OCI-LY7 (cell line): ENCODE measurements around the gene MTUS2. TPM values are rescaled to one million over a fixed set of nuclear protein-coding genes. Genes with fewer than 3 reads are reported as not detected.

Source experiments
- BruUV-seq: library from RNA; stranded (reverse); fragments of 400-500 nt; replicated peaks from 2 replicates; lab custom pipeline; 2021; lab: Mats Ljungman, UMichigan
- CTCF ChIA-PET: fragments of 300-600 bp; sonication (Branson Sonifier 250); formaldehyde crosslinking; loops from one replicate; lab custom pipeline; 2022; ENCODE audit warnings: antibody characterized with exemption; ENCODE audit not compliant: unreplicated experiment; lab: Charles Lee
- POLR2A ChIA-PET: fragments of 300-600 bp; sonication (Branson Sonifier 250); formaldehyde crosslinking; loops from one replicate; lab custom pipeline; 2022; ENCODE audit warnings: antibody characterized with exemption; lab: Charles Lee
- DNase-seq: peaks from one replicate; pipeline ENCODE4 v3.0.0-alpha.2; 2015; ENCODE audit warnings: low spot score
- H2AFZ ChIP-seq: fragments of 200-600 bp; sonication (generic), shearing (Covaris generic); 2 replicates; pipeline ENCODE4 v1.6.1; 2014; ENCODE audit warnings: mild to moderate bottlenecking, antibody characterized with exemption, low read length, moderate library complexity
- H3K27ac ChIP-seq: fragments of 200-600 bp; sonication (generic); 2 replicates; pipeline ENCODE4 v1.5.1; 2014; ENCODE audit warnings: mixed run types, low read depth, mild to moderate bottlenecking, moderate library complexity, low read length, inconsistent platforms; ENCODE audit not compliant: poor library complexity, severe bottlenecking
- H3K36me3 ChIP-seq: fragments of 200-600 bp; sonication (generic); 2 replicates; pipeline ENCODE4 v1.6.1; 2014; ENCODE audit warnings: mild to moderate bottlenecking, antibody characterized with exemption, low read length, moderate library complexity, mixed read lengths; ENCODE audit not compliant: insufficient read depth
- H3K4me1 ChIP-seq: fragments of 200-600 bp; sonication (generic); 2 replicates; pipeline ENCODE4 v1.5.1; 2014; ENCODE audit warnings: mild to moderate bottlenecking, low read length; ENCODE audit not compliant: insufficient read depth, poor library complexity, severe bottlenecking
- H3K4me2 ChIP-seq: fragments of 200-600 bp; sonication (generic); 2 replicates; pipeline ENCODE4 v1.6.1; 2014; ENCODE audit warnings: mild to moderate bottlenecking, low read length
- H3K4me3 ChIP-seq: fragments of 200-600 bp; sonication (generic); 2 replicates; pipeline ENCODE4 v1.5.1; 2014; ENCODE audit warnings: mild to moderate bottlenecking, low read depth, low read length; ENCODE audit not compliant: poor library complexity, severe bottlenecking
- H3K79me2 ChIP-seq: fragments of 200-600 bp; sonication (generic); 2 replicates; pipeline ENCODE4 v1.6.1; 2016; ENCODE audit warnings: low read depth, mild to moderate bottlenecking, low read length, moderate library complexity, mixed read lengths; ENCODE audit not compliant: insufficient read depth
- H3K9me2 ChIP-seq: fragments of 200-600 bp; sonication (generic); 2 replicates; pipeline ENCODE4 v1.6.1; 2016; ENCODE audit warnings: mild to moderate bottlenecking, low read length, mixed read lengths; ENCODE audit not compliant: insufficient read depth
- H3K9me3 ChIP-seq: fragments of 200-600 bp; sonication (generic); 2 replicates; pipeline ENCODE4 v1.6.1; 2014; ENCODE audit warnings: mild to moderate bottlenecking, mixed run types, low read length, mixed read lengths
- H4K20me1 ChIP-seq: fragments of 200-600 bp; sonication (generic); 2 replicates; pipeline ENCODE4 v1.6.1; 2014; ENCODE audit warnings: mild to moderate bottlenecking, antibody characterized with exemption, low read length, moderate library complexity, mixed read lengths; ENCODE audit not compliant: insufficient read depth
- CTCF ChIP-seq: fragments of 200-600 bp; sonication (generic); conservative IDR thresholded peaks from 2 replicates; pipeline ENCODE4 v1.5.1; 2014; ENCODE audit warnings: mild to moderate bottlenecking, antibody characterized with exemption, low read length, moderate library complexity, mixed read lengths
- EZH2phosphoT487 ChIP-seq: fragments of 200-600 bp; sonication (generic); IDR thresholded peaks from 2 replicates; pipeline ENCODE4 v1.6.1; 2018; ENCODE audit warnings: low read depth, borderline replicate concordance, mild to moderate bottlenecking, mixed run types, antibody characterized with exemption, low read length, moderate library complexity, mixed read lengths
- intact Hi-C: fragments of 100-400 bp; cut with micrococcal nuclease; formaldehyde crosslinking; loops from one replicate; pipeline ENCODE4 v1.10.0; 2022; ENCODE audit not compliant: unreplicated experiment
- total RNA-seq, 2 experiments: library from RNA; depleted of rRNA in 1 of 2; stranded (reverse); fragments of >200 nt in 1 of 2; shearing (Covaris generic) in 1 of 2; gene quantifications; 2 replicates each; pipeline ENCODE4 v1.2.3, GENCODE V29; 2014 to 2022

MTUS2 gene
- total RNA-seq, 2 experiments from 2014 or later, result 0.16 to 9.8 TPM

GRCh38 chr13:29448174-29448573, 628.0 kb downstream of the MTUS2 start:
- Histone ChIP-seq H3K4me3 (no peak overlapping the region), H3K4me2 (no peak overlapping the region), H4K20me1 (no peaks in the 10 kb centered on the region), H3K36me3 (no peaks in the 10 kb centered on the region), H3K79me2 (no peaks in the 10 kb centered on the region), H2AFZ (no peak overlapping the region), H3K9me3 (no peaks in the 10 kb centered on the region), H3K27ac (no peak overlapping the region), H3K4me1 (peaks cover 11% of the 10 kb centered on the region), H3K9me2 (no peaks in the 10 kb centered on the region)
- intact Hi-C loops, result no loop called here
- TF ChIP-seq EZH2phosphoT487 (no peak), CTCF (no peak)
- DNase-seq, result peak; percentile 52
- ChIA-PET POLR2A (interaction anchor here (0.5 to 3.7 kb wide), 6 partner anchors 8 to 391 kb away, joined by 4 to 33 read pairs (median 6); no protein-coding TSS in a partner anchor), CTCF (interaction anchor here (1.0 to 1.6 kb wide), 2 partner anchors 13 to 23 kb away, joined by 3 to 4 read pairs; no protein-coding TSS in a partner anchor)
- no TSS peak for BruUV-seq

- ChIA-PET CTCF (no interaction called here), POLR2A (interaction anchor here (3.7 kb wide), 1 partner anchor 16 kb away, joined by 33 read pairs; no protein-coding TSS in a partner anchor)
- TF ChIP-seq EZH2phosphoT487 (no peak), CTCF (no peak)
- Histone ChIP-seq H3K4me1 (peaks cover 9% of the 10 kb centered on the region), H2AFZ (no peak overlapping the region), H3K4me3 (no peak overlapping the region), H3K4me2 (no peak overlapping the region), H3K79me2 (no peaks in the 10 kb centered on the region), H3K36me3 (no peaks in the 10 kb centered on the region), H4K20me1 (no peaks in the 10 kb centered on the region), H3K9me2 (no peaks in the 10 kb centered on the region), H3K9me3 (no peaks in the 10 kb centered on the region), H3K27ac (no peak overlapping the region)
- intact Hi-C loops, result no loop called here
- DNase-seq, result no peak
- no TSS peak for BruUV-seq
Observed at GRCh38 chr13:29449726-29450125, 629.6 kb downstream of the MTUS2 start.

GRCh38 chr13:29451976-29452375, 631.8 kb downstream of the MTUS2 start:
- CTCF ChIA-PET, result no interaction called here

More at GRCh38 chr13:29451976-29452375, 631.8 kb downstream of the MTUS2 start:
- Histone ChIP-seq H4K20me1 (no peaks in the 10 kb centered on the region), H3K79me2 (no peaks in the 10 kb centered on the region), H2AFZ (no peak overlapping the region), H3K9me3 (no peaks in the 10 kb centered on the region), H3K4me3 (no peak overlapping the region), H3K9me2 (no peaks in the 10 kb centered on the region), H3K36me3 (no peaks in the 10 kb centered on the region), H3K4me1 (peaks cover 9% of the 10 kb centered on the region), H3K4me2 (no peak overlapping the region), H3K27ac (no peak overlapping the region)
- POLR2A ChIA-PET, result interaction anchor here (0.6 to 2.2 kb wide), 6 partner anchors 9 to 87 kb away, joined by 3 to 12 read pairs (median 5); no protein-coding TSS in a partner anchor
- TF ChIP-seq EZH2phosphoT487, result no peak
- no peak for TF ChIP-seq CTCF
- intact Hi-C loops, result no loop called here
- no peak for DNase-seq
- no TSS peak for BruUV-seq
